DND-41 (cell line): Measurements from ENCODE around the gene SELENOK.

Experiments
- ATAC-seq: fragments of 200-7000 bp; cut with Tn5 transposase; 3 replicates; pipeline ENCODE4 v1.9.1; 2021; ENCODE audit warnings: low read depth; ENCODE audit not compliant: insufficient read depth
- DNase-seq: peaks from one replicate; pipeline ENCODE4 v3.0.0-alpha.2; 2020
- H2AFZ ChIP-seq: 2 replicates; pipeline ENCODE4 v1.6.0; 2012; ENCODE audit warnings: low read depth, low read length
- H3K27ac ChIP-seq: 2 replicates; pipeline ENCODE4 v1.5.1; 2012; ENCODE audit warnings: low read length, inconsistent platforms
- H3K27me3 ChIP-seq: fragments of 200-600 bp; sonication (generic); 2 replicates; pipeline ENCODE4 v1.6.0; 2012; ENCODE audit warnings: low read length, mild to moderate bottlenecking, inconsistent platforms; ENCODE audit not compliant: insufficient read depth, poor library complexity
- H3K36me3 ChIP-seq: 2 replicates; pipeline ENCODE4 v1.5.1; 2012; ENCODE audit warnings: low read length, inconsistent platforms; ENCODE audit not compliant: insufficient read depth
- H3K4me1 ChIP-seq: 2 replicates; pipeline ENCODE4 v1.5.1; 2012; ENCODE audit warnings: mild to moderate bottlenecking, low read length; ENCODE audit not compliant: insufficient read depth
- H3K4me2 ChIP-seq: 2 replicates; pipeline ENCODE4 v1.6.0; 2012; ENCODE audit warnings: mild to moderate bottlenecking, moderate library complexity, low read length, inconsistent platforms; ENCODE audit not compliant: insufficient read depth
- H3K4me3 ChIP-seq, 2 experiments: fragments of 200-600 bp in 1 of 2; shearing (Covaris generic) in 1 of 2; 2 replicates each; pipeline ENCODE4 v1.5.1; 2012 to 2016; ENCODE audit warnings: inconsistent platforms in 2 of 2, low read length in 2 of 2, mild to moderate bottlenecking in 2 of 2, low read depth in 1 of 2, moderate library complexity in 1 of 2
- H3K79me2 ChIP-seq: 2 replicates; pipeline ENCODE4 v1.6.0; 2012; ENCODE audit warnings: low read length, inconsistent platforms; ENCODE audit not compliant: insufficient read depth
- H3K9ac ChIP-seq: 2 replicates; pipeline ENCODE4 v1.6.0; 2012; ENCODE audit warnings: low read depth, mild to moderate bottlenecking, inconsistent platforms, low read length, moderate library complexity
- H3K9me3 ChIP-seq: 2 replicates; pipeline ENCODE4 v1.5.1; 2012; ENCODE audit warnings: low read length, moderate library complexity, mild to moderate bottlenecking, inconsistent platforms; ENCODE audit not compliant: insufficient read depth, severe bottlenecking
- H4K20me1 ChIP-seq: 2 replicates; pipeline ENCODE4 v1.6.0; 2012; ENCODE audit warnings: low read length; ENCODE audit not compliant: insufficient read depth
- EZH2 ChIP-seq: IDR thresholded peaks from 3 replicates; pipeline ENCODE4 v1.6.1; 2012; ENCODE audit warnings: borderline replicate concordance, low read depth, mild to moderate bottlenecking, moderate library complexity, low read length, inconsistent platforms; ENCODE audit not compliant: severe bottlenecking
- TF ChIP-seq, protein P1 (sequence below): IDR thresholded peaks from 2 replicates; pipeline ENCODE4 v1.5.1; 2012; ENCODE audit warnings: borderline replicate concordance, low read length, moderate library complexity, mild to moderate bottlenecking; ENCODE audit not compliant: poor library complexity, severe bottlenecking; ENCODE audit errors: extremely low read depth

The SELENOK gene

DNA sequence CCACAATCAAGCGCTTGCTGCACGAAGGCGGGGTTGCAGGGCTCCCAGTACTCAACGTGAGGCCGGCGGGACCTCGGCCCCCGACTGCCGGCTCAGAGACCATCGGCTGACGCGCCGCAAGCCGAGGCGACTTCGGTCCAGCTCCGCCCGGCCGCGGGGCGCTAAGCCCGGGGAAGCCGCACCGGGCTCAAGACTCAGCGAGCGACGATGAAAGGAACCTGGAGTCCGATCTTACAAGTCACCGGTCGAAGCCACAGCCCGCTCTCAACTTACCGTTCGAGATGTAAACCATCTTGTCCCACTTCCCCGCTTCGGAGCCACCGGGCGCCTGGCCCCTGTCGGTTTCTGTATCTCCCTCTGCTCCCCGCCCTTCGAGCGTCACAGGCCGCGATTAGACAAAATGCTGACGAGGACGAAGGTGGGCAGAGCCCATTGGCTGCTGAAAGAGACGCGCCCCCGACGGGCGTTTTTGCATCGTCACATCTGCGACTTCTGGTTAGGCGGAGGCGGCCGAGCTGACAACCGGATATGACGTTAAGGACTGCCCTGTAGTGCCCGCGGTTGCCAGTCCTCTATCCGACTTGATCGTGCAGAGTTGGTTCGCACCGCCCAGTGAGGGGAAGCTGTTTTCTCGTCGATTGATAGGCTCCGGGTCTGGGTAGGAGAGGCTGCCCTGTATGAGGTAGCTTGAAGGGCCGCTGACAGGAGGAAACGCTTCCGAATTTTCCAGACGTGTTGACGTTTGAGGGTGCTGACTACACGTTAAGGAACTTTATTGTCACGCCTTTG lies at the start of gene SELENOK:
Gene SELENOK (minus strand): TSS at position 363 of the 789 bp plus-strand sequence.
- DNase-seq (no peak), ATAC-seq (no peak)
- H3K9me3 ChIP-seq = no peaks in the 10 kb centered on the region
- no peak for TF ChIP-seq EZH2
- TF ChIP-seq, protein P1, sequence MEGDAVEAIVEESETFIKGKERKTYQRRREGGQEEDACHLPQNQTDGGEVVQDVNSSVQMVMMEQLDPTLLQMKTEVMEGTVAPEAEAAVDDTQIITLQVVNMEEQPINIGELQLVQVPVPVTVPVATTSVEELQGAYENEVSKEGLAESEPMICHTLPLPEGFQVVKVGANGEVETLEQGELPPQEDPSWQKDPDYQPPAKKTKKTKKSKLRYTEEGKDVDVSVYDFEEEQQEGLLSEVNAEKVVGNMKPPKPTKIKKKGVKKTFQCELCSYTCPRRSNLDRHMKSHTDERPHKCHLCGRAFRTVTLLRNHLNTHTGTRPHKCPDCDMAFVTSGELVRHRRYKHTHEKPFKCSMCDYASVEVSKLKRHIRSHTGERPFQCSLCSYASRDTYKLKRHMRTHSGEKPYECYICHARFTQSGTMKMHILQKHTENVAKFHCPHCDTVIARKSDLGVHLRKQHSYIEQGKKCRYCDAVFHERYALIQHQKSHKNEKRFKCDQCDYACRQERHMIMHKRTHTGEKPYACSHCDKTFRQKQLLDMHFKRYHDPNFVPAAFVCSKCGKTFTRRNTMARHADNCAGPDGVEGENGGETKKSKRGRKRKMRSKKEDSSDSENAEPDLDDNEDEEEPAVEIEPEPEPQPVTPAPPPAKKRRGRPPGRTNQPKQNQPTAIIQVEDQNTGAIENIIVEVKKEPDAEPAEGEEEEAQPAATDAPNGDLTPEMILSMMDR = no peak
- H3K79me2 ChIP-seq = no peaks in the 10 kb centered on the region
- no peak within 1 kb of the TSS for H3K4me3 ChIP-seq
- no peaks in the 10 kb centered on the region for H3K36me3 ChIP-seq
- no peak within 1 kb of the TSS for H3K27ac ChIP-seq
- no peaks in the 10 kb centered on the region for H4K20me1 ChIP-seq
- no peak within 1 kb of the TSS for H2AFZ ChIP-seq
- peaks cover 2% of the 10 kb centered on the region; the same call in 1 of the 2 replicates for H3K4me1 ChIP-seq
- H3K4me2 ChIP-seq = no peak within 1 kb of the TSS
- H3K27me3 ChIP-seq = peaks cover 25% of the 10 kb centered on the region
- no peak within 1 kb of the TSS for H3K9ac ChIP-seq

DNA sequence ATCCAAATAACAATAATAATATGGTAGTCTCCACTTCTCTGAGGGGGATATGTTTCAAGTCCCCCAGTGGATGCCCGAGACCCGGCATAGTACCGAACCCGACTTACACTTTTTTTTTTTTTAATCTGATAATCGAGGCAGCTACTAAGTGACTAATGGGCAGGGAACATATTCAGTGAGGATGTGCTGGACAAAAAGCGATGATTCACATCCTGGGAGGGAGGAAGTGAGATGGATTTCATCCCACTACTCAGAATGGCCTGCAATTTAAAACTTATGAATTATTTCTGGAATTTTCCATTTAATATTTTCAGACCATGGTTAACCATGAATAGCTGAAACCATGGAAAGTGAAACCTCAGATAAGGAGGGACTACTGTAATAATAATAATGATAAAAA lies 49.5 kb upstream of the SELENOK start:
- no peak overlapping the region for H3K4me2 ChIP-seq
- H3K4me3 ChIP-seq = no peak overlapping the region
- DNase-seq = no peak

DNA sequence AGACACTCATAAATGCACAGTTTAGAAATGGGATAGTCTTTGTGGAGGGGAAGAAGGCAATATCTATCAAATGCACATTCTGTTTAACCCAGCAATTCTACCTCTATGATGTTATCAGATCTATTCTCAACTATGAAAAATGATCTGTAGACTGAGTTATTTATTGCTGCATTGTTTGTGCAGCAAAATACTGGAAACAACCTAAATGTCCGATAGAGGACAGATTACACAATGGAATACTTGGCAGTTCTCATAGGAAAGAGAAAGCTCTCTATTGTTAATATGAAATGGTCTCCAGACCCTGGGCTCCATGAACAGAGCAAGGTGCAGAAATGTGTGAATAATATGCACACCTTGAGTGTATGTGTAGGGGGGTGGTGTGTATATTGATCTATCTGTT lies 49.0 kb upstream of the SELENOK start:
- no peak for ATAC-seq
- Histone ChIP-seq H3K27ac (no peak overlapping the region), H3K79me2 (no peaks in the 10 kb centered on the region), H3K4me2 (no peak overlapping the region), H3K4me1 (no peaks in the 10 kb centered on the region), H3K36me3 (no peaks in the 10 kb centered on the region), H3K9ac (no peak overlapping the region), H3K27me3 (peaks cover 3% of the 10 kb centered on the region), H2AFZ (no peak overlapping the region), H4K20me1 (no peaks in the 10 kb centered on the region), H3K4me3 (no peak overlapping the region), H3K9me3 (peaks cover under 1% of the 10 kb centered on the region)
- no peak for TF ChIP-seq EZH2
- TF ChIP-seq, protein P1 = no peak
- DNase-seq = no peak

More for the DNA sequence above, 49.5 kb upstream of the SELENOK start:
- Histone ChIP-seq H3K27ac (no peak overlapping the region), H3K36me3 (no peaks in the 10 kb centered on the region), H3K4me1 (no peaks in the 10 kb centered on the region), H3K9me3 (peaks cover 2% of the 10 kb centered on the region), H4K20me1 (no peaks in the 10 kb centered on the region), H2AFZ (no peak overlapping the region), H3K79me2 (no peaks in the 10 kb centered on the region), H3K9ac (no peak overlapping the region), H3K27me3 (peaks cover 3% of the 10 kb centered on the region)
- ATAC-seq = no peak
- TF ChIP-seq EZH2 = no peak

DNA sequence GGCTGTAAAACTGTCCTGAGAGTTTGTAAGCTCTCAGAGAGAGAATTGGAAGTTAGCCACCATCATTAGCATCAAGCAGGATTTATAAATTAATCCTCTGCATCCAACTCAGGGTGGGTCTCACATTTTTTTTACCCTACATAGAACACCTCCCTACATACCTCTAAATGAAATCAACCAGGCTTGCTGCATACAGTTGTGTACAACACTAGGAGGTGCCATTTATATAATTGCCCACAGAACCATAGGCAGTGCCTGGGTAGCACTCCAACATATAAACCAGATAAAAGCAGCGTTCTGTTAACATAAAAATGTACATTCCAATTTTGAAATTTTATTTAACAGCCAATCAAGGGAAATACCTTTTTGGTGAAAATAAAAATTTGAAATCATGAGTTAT lies 48.2 kb upstream of the SELENOK start:
- no peak for TF ChIP-seq EZH2
- TF ChIP-seq, protein P1 = no peak
- Histone ChIP-seq H2AFZ (no peak overlapping the region), H3K9ac (no peak overlapping the region), H3K27ac (no peak overlapping the region), H3K27me3 (peaks cover 3% of the 10 kb centered on the region), H3K4me2 (no peak overlapping the region), H3K36me3 (no peaks in the 10 kb centered on the region), H3K4me3 (no peak overlapping the region), H3K9me3 (peaks cover 5% of the 10 kb centered on the region), H4K20me1 (no peaks in the 10 kb centered on the region), H3K4me1 (no peaks in the 10 kb centered on the region), H3K79me2 (no peaks in the 10 kb centered on the region)
- DNase-seq (no peak), ATAC-seq (no peak)
